ENCODE measurements around the gene CSK.

Gene CSK

DNA sequence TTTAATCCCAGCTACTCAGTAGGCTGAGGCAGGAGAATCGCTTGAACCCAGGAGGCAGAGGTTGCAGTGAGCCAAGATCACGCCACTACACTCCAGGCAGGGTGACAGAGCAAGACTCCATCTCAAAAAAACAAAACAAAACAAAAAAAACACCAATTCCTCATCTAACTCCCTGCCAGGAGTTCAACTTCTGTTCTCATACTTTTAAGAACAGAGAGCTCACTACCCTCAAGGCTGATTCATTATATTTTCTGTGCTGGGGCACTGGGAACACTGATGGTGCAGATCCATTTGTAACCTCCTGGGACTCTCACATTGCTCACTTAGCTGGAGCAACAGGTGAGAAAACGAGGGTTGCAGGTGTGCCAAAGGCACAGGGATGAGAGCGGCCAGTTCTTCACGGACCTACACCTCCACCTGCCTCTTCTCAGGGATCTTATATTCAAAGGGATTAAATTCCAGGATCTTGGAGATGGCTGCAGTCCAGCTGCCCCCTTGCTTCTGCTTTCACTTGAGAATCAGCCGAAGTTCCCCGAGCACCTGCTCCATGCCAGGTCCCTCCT lies 12.3 kb upstream of the CSK start:
- no peaks in the 10 kb centered on the region for H3K36me3 ChIP-seq (ENCODE audit: insufficient read depth, low read length)
- TF ChIP-seq EZH2phosphoT487 (IDR thresholded peaks at IDR 0.05; ENCODE audit: borderline replicate concordance): no peak
- TF ChIP-seq, protein P1, sequence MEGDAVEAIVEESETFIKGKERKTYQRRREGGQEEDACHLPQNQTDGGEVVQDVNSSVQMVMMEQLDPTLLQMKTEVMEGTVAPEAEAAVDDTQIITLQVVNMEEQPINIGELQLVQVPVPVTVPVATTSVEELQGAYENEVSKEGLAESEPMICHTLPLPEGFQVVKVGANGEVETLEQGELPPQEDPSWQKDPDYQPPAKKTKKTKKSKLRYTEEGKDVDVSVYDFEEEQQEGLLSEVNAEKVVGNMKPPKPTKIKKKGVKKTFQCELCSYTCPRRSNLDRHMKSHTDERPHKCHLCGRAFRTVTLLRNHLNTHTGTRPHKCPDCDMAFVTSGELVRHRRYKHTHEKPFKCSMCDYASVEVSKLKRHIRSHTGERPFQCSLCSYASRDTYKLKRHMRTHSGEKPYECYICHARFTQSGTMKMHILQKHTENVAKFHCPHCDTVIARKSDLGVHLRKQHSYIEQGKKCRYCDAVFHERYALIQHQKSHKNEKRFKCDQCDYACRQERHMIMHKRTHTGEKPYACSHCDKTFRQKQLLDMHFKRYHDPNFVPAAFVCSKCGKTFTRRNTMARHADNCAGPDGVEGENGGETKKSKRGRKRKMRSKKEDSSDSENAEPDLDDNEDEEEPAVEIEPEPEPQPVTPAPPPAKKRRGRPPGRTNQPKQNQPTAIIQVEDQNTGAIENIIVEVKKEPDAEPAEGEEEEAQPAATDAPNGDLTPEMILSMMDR (conservative IDR thresholded peaks at IDR 0.05; ENCODE audit: low read length): no peak
- no peak overlapping the region for H3K9ac ChIP-seq (ENCODE audit: low read depth, low read length, poor library complexity, severe bottlenecking)
- H3K9me3 ChIP-seq (ENCODE audit: insufficient read depth, low read depth, low read length): no peaks in the 10 kb centered on the region
- no peaks in the 10 kb centered on the region for H4K20me1 ChIP-seq (ENCODE audit: insufficient read depth, low read length, poor library complexity, severe bottlenecking)
- no peak overlapping the region for H2AFZ ChIP-seq (ENCODE audit: low read length)
- H3K4me2 ChIP-seq (ENCODE audit: low read depth, low read length, poor library complexity, severe bottlenecking): no peak overlapping the region
- no peaks in the 10 kb centered on the region for H3K4me1 ChIP-seq (ENCODE audit: insufficient read depth, low read length, poor library complexity, severe bottlenecking)
- no peaks in the 10 kb centered on the region for H3K27me3 ChIP-seq (ENCODE audit: insufficient read depth, low read length, poor library complexity, severe bottlenecking)
- no peaks in the 10 kb centered on the region for H3K9me2 ChIP-seq (replicated peaks; ENCODE audit: low read depth, low read length)
- no peak overlapping the region for H3K4me3 ChIP-seq (ENCODE audit: low read length, poor library complexity, severe bottlenecking)
- no peaks in the 10 kb centered on the region for H3F3A ChIP-seq (ENCODE audit: low read depth)
- H3K79me2 ChIP-seq (ENCODE audit: insufficient read depth, low read length): no peaks in the 10 kb centered on the region

DNA sequence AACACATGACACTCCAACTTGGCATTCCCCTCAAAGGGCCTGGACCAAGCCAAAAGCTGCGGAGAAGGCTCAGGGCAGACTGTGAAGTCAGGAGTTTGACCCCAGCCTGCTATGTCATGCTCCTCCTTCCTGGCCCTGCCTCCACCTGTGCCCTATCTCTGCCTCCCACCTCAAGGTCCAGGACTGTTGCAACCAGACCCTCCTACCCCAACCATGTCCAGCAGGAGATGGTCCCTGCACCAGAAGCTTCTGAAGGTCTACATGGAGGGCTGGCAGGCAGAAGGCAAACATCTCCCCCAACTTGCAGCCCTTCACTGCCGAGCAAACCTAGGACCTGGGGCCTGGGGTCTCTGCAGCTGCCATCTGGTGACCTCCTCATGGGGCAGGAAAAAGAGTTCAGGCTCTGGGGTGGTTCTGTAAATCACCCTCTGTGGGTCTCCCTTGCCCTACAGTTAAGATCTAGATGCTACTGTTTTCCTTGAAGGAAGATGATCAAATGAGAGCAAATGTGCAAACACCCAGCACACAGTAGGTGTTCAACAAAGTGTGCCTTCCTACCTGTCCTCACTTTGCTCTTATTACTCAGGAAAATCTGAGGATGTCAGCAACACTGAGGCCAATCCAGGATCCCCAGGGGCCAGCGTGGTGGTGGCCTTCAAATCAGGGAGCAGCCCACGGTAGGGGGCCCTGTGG lies 11.5 kb upstream of the CSK start:
- Histone ChIP-seq H4K20me1 (ENCODE audit: insufficient read depth, low read length, poor library complexity, severe bottlenecking) (no peaks in the 10 kb centered on the region), H3K9ac (ENCODE audit: low read depth, low read length, poor library complexity, severe bottlenecking) (no peak overlapping the region), H3K4me2 (ENCODE audit: low read depth, low read length, poor library complexity, severe bottlenecking) (no peak overlapping the region), H3F3A (ENCODE audit: low read depth) (no peaks in the 10 kb centered on the region), H2AFZ (ENCODE audit: low read length) (no peak overlapping the region), H3K4me3 (ENCODE audit: low read length, poor library complexity, severe bottlenecking) (no peak overlapping the region), H3K9me3 (ENCODE audit: insufficient read depth, low read depth, low read length) (no peaks in the 10 kb centered on the region), H3K4me1 (ENCODE audit: insufficient read depth, low read length, poor library complexity, severe bottlenecking) (peaks cover 6% of the 10 kb centered on the region), H3K27me3 (ENCODE audit: insufficient read depth, low read length, poor library complexity, severe bottlenecking) (no peaks in the 10 kb centered on the region), H3K79me2 (ENCODE audit: insufficient read depth, low read length) (no peaks in the 10 kb centered on the region), H3K9me2 (replicated peaks; ENCODE audit: low read depth, low read length) (no peaks in the 10 kb centered on the region), H3K36me3 (ENCODE audit: insufficient read depth, low read length) (no peaks in the 10 kb centered on the region)
- TF ChIP-seq, protein P1 (conservative IDR thresholded peaks at IDR 0.05; ENCODE audit: low read length): no peak
- no peak for TF ChIP-seq EZH2phosphoT487 (IDR thresholded peaks at IDR 0.05; ENCODE audit: borderline replicate concordance)

DNA sequence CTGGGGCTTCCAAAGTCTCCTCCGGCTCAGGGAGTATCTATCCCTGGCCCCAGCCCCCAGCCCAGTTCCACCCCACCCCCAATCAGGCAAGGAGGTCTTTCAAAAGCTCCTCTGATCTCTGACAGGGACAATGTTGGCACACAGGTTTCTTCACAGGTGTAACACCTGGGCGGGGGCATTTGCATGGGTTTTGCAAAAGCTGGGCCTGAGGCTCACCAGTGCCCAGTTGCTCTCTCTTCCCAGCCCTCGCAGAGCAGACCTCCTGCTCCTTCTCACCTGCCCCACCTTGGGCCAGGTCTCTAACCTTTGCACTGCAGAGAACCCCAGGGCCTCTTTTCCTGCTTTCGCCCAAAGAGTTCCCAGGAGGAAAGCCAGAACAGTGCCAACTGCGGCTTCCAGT lies 8.6 kb upstream of the CSK start:
- Histone ChIP-seq H3K27me3 (ENCODE audit: insufficient read depth, low read length, poor library complexity, severe bottlenecking) (no peaks in the 10 kb centered on the region), H3K4me2 (ENCODE audit: low read depth, low read length, poor library complexity, severe bottlenecking) (no peak overlapping the region), H3K4me1 (ENCODE audit: insufficient read depth, low read length, poor library complexity, severe bottlenecking) (peaks cover 33% of the 10 kb centered on the region), H4K20me1 (ENCODE audit: insufficient read depth, low read length, poor library complexity, severe bottlenecking) (no peaks in the 10 kb centered on the region), H3F3A (ENCODE audit: low read depth) (peaks cover 14% of the 10 kb centered on the region), H3K79me2 (ENCODE audit: insufficient read depth, low read length) (no peaks in the 10 kb centered on the region), H3K36me3 (ENCODE audit: insufficient read depth, low read length) (no peaks in the 10 kb centered on the region), H3K4me3 (ENCODE audit: low read length, poor library complexity, severe bottlenecking) (no peak overlapping the region), H3K9me2 (replicated peaks; ENCODE audit: low read depth, low read length) (no peaks in the 10 kb centered on the region), H3K9me3 (ENCODE audit: insufficient read depth, low read depth, low read length) (no peaks in the 10 kb centered on the region), H2AFZ (ENCODE audit: low read length) (no peak overlapping the region), H3K9ac (ENCODE audit: low read depth, low read length, poor library complexity, severe bottlenecking) (no peak overlapping the region)
- TF ChIP-seq EZH2phosphoT487 (IDR thresholded peaks at IDR 0.05; ENCODE audit: borderline replicate concordance): no peak
- TF ChIP-seq, protein P1 (conservative IDR thresholded peaks at IDR 0.05; ENCODE audit: low read length): no peak
